Measurements from ENCODE around the gene CD59.

- TF ChIP-seq CTCF (IDR thresholded peaks at IDR 0.05; ENCODE audit: low read length) (no peak), EZH2 (IDR thresholded peaks at IDR 0.05; ENCODE audit: borderline replicate concordance, low read length) (no peak)
Observed at GRCh38 chr11:33747979-33748378, 11.8 kb upstream of the CD59 start.
